HG03196 (cell line): ENCODE results near the gene TXK.

Source experiments
- ATAC-seq: cut with Tn5 transposase; IDR thresholded peaks from one replicate; pipeline ENCODE4 v1.9.1; 2021; ENCODE audit not compliant: unreplicated experiment

The TXK gene

DNA sequence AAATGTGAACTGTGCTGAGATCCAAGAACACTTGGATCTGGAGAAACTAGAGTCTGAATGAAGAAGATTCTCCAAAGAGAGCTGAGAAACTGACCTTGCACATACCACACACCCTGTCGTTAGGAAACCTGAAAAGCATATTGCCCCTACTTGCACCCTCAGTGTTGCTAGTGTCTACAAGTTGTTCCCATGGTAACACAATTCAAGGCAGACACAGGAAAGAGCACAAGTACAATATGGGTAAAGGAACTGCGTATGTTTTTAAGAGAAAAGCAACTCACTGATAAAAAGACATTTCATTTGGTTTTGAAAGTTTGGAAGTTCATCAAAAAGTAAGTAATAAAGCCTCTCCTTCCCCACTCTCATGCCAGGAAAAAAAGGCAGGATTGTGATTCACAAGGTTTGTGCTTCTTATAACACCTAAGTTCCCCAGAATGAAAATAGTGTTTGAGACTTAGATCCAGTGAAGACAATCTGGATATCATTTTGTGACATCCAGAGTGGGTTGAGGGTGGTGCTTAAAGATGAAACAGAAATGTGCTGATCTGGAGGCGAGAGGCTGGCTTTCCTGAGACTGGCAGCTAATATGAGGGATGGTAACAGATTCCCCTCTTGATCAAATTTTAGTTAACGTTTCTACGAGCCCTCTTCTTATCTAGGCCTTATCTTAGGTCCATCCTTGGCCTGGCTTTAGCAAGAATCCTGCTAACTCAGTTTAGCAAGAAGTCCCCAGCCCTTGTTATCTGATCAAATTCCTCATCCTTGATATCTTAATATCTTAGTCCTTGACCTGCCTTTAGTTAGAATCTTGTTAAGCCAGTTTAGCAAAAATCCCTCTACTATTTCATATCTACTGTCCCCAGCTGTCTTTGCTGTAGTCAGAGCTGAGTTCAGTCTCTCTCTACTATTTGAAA is 75.2 kb downstream of the TXK start:
- ATAC-seq, result no peak

DNA sequence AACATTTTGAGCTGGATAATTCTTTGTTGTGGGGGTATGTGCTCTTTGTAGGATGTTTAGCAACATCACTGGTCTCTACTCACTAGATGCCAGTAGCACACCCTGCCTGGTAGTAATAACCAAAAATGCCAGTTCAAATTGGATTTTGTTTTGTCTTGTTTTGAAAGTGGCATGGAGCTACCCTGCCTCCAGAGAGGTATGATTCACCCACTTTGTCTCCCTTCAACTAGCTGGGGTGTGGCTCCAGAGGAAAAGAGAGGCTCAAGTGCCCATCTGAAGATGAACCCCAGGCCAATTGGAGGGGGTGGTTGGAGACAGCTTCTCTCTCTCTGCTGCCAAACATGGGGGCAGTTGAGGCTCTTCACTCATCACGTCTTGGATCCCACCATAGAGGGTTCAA is 83.0 kb downstream of the TXK start:
- ATAC-seq, result no peak

DNA sequence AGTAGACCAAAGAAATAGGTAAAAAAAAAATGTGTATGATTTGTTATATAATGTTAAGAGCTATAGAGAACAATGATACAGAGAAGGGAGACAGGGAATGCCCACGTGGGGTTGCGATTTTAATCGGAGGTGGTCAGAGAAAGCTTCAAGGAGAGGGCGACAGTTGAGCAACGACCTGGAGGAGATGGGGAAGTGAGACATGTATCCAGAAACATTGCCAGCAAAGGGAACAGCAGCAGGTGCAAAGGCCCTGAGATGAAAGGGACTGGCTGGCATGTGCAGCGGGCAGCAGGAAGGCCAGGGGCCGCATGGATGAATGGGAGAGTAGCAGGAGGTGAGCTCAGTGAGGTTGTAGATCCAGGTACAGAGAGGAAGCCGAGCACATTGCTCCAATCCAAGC is 84.6 kb downstream of the TXK start:
- ATAC-seq, result no peak

DNA sequence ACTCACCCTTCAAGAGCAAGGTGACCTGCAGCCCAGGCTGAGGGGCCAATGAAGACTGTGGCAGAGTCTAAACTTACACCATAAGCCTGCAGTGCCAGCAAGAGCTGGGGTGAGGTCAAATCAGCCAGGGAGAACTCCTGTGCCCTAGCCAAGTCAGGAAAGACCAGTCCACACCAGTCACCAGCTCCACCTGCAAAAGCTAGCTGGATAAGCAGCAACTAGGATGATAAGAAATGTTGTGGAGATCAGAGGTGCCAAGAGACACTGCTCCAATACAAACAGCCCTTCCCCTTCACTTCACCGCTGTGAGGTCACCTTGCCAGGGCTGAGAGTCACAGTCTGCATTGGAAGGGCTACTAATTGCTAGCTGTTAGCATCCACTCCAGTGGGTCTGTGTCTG is 86.2 kb downstream of the TXK start:
- ATAC-seq, result no peak

DNA sequence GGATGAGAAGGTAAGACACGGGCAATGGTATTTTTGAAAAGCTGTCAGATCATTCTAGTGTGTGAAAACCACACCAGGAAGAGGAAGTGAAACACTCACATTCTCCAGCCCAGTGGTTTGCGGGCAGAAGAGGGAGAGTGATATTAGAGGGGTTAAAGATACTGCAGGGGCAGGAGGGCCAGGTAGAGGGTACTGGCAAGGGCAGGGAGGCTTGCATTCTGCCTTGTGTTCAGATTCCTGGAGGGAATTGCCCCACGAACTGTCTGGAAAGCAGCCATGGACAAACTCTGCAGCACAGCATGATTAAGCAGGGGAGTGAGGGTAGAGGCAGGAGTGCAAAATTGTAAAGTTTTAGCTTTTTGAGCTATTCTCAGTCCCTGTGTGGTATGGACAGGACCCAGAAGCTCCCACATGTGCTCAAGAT is 86.6 kb downstream of the TXK start:
- ATAC-seq, result peak; percentile 99

DNA sequence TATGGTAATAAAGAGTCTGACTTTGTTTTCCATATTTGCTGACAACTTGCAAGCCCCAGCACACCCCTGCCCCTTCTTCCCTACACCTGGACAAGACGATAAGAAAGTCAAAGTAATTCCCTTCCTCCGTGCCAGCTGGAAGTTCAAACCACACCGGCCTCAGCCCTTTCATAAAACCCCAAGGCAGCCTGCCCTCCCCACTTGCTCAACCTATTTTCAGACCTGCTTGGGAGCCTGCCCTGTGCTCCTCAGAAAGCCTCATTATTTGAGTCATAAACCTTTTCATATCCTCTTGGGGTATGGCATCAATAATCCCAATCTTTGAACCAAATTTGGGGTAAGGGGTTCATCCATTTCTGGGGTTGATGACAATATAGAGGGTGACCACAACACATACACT is 88.0 kb downstream of the TXK start:
- ATAC-seq, result no peak

DNA sequence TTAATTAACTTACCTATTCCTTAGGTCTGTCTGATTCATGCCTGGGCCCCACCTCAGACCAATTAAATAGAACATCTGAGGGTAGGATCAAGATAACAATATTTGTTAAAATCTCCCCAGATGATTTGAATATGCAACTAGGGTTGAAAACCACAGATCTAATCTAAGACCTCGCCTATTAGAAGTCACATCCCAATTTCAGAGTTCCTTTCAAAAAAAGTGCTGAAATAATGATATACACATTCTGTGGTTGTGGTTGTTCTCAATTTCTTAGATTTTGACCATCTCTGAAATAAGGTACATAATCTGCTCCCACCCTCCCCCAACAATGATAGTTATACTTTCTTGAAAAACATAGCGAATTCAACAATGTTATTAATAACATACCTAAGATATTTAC is 89.8 kb downstream of the TXK start:
- no peak for ATAC-seq

DNA sequence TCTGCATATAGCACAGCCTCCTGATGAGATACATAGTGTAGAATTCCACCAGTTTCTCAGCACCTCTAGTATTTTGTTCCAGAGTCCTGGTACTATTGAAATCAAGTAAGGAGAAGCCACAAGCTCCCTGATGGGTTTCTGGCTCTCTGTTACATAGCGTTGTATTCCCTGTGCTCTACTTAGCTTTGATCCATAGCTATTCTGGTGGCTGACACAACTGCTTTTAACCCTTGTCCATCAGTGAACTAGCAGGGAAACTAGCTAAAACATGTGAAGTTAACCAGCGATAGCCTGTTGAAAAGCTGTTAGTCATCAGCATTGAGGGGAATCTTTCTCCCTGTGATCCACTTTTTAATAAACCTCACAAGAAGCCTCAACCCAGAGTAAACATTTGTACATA is 90.5 kb downstream of the TXK start:
- ATAC-seq, result no peak

DNA sequence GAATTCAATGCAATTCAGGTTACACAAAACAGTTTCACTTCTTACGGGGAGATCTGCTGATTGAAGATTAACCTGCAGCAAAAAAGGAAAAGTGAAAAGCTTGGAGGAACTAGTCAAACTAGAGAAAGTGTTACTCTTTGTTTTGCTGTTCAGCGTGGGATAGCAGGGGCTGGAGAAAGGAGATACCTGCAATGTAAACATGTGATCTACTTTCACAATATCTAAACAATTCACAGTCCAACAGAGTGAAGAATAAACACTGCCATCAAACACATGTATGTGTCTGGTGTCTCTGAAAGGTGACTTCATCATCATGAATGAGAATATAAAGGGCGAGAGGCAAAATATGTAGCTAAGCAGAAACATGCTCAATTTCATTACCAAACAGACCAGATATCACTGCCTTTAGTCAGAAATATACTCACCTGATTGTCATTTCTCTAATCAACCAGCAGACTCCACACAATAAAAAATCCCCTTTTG is 91.0 kb downstream of the TXK start:
- ATAC-seq, result no peak

DNA sequence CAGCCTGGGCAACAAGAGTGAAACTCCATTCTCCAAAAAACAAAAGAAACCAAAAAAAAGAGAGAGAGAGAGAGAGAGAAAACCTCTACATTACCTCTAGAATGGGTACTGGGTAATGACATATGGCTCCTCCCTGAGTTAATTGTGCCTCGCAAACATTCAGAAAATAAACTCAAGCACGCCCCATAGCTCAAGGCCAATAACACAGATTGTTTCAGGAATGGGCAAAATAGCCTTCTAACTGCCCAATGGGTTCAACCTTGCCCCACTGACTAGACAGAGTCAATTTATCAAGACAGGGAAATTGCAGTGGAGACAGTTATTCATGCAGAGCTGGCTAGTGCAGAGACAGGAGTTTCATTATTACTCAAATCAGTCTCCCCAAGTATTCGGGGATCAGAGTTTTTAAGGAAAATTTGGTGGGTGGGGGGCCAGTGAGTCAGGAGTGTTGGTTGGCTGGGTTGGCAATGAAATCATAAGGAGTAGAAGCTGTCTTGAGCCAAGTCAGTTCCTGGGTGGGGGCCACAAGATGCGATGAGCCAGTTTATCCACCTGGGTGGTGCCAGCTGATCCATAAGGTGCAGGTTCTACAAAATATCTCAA is 92.4 kb downstream of the TXK start:
- ATAC-seq, result no peak

DNA sequence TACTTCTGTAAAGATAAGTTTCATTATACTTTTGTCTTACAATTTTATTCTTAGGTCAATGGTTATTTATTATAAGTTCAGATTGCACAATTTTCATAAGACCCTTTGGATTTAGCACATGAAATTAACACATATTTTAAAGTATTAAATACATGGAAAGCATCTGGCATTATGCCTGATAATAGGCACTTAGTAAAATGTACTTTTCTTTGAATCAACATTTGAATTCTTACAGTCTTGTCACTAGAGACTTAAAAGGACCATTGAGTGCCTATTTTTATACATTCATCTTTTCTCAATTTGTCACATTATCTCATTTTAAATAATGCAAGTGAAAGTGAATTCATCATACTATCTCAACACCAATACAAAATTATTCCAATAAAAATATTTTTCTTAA is 94.5 kb downstream of the TXK start:
- no peak for ATAC-seq

DNA sequence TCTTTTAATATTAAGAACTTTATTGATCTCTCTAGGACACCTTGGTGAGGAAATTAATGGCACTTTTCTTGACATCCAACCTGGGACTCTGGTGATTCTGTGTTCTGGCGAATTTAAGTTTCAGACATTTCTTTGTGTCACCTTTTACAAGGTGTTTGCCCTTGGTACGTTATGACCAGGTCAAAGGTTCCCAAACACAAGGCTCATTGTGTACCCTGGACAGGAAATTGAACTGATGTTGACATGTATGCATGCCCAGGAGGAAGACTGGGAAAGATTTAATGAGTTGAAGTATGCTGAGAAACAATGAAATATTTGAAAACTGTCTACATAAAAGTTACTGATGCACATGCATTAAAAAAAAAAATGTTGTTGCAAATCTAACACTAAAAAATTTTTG is 95.4 kb downstream of the TXK start:
- ATAC-seq, result no peak

DNA sequence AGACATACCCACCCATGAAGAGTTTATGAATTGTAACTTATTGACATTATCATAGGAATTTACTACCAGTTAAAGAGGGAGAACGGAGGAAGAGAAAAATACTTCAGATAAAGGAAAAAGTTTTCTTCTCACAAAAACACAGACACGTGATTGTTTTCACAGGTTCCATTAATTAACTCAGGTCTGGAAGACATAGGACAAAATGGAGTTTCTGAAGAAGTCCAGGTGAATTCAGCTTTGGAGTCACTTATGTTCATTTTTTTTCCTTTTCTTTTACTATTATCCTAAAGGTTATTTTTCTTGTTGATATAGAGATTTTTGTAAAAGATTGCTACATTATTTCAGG is 97.0 kb downstream of the TXK start:
- no peak for ATAC-seq

DNA sequence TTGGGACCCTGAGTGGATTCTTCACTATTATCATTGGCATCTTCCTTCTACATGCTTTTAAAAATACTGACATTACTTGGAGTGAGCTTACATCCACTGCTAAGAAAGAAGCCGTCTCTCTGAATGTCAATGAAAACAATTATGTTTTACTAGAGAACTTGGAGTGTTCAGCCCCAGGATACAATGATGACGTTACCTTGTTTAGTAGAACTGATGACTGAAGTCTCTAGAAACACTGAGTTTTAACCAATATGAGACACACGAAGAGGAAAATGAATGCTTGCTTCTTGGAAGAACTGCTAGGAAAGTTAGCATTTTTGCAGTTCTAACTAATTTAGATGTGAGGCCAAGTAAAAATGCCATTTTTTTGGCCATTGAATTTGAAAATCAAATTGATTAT is 98.1 kb downstream of the TXK start:
- ATAC-seq, result no peak

DNA sequence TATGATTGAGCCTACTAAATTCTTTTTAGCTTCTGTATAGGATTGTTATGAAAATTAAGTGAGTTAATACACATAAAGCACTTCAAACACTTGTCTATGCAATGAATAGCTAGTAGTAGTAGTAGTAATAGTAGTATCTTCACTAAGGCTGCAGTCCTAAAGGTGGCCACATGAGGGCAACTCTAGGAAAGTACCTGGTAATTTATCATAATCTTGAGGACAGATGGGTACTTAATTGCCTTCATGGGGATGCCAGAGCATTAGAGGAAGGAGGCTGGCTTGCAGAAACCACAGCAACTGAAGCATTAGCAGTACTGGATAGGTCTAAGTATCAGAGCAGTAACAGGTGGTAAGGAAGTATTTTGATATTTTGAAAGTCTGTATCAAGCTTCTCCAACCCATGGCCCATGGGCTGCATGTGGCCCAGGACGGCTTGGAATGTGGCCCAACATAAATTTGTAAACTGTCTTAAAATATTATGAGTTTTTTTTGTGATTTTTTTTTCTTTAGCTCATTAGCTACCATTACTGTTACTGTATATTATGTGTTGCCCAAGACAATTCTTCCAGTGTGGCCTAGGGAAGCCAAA is 100.1 kb downstream of the TXK start:
- no peak for ATAC-seq

DNA sequence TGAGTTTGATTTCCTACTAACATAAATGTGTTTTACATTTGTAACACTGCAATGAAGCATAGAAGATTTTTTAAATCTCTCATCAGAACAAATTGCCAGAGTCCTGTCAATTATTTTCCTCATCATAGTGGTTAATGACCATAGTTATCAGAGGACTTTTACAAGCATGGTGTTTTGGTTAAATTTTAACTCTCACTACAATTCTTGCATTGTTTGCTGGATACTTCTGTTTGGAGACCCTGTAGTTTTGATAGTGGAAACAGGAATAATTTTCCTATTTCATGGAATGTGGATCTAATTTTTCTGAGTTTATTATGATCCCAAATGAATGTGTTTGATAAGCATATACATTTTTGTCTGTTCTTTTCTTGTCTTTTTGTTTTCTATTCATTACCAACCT is 100.6 kb downstream of the TXK start:
- no peak for ATAC-seq

DNA sequence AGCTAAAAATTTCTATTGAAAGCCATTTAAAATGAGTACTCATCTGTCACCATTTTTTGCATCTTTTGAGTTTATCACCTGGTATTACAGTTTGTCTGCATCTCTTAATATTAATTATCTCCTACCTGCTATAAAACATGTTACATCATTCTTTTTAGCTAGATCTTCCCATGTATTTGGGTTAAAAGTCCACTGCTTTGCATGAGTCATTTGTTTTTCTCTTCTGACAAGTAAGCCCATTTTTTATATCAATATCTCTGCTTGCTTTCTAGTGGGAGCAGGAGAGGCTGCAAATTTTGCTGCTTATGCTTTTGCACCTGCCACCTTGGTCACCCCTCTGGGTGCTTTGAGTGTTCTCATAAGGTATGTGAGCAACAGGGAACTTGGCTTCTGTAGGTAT is 101.3 kb downstream of the TXK start:
- no peak for ATAC-seq

DNA sequence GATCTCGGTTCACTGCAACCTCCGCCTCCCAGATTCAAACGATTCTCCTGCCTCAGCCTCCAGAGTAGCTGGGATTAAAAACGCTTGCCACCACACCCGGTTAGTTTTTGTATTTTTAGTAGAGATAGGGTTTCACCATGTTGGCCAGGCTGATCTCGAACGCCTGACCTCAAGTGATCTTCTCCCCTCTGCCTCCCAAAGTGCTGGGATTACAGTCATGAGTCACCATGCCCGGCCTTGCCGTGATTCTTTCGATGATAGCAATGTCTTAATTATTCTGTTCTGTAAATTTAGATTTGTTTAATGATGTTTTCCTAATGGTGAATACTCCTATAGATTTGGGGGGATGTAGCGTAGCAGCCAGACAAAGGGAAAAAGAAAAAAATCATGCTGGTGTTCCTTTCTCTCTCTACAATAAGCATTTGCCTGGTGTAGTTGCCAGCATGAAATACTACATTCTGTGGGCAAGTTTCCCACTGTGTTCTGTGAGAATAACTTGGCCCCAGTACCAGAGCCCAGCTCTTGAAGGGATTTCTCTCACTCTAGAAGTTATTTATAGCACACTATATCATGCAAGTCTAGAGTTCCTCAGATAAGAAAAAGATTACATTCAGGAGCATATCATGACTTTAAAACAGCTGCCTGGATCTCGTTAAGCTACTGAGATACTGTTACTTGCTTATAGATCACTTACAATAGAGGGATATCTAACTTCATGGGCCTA is 102.1 kb downstream of the TXK start:
- no peak for ATAC-seq

DNA sequence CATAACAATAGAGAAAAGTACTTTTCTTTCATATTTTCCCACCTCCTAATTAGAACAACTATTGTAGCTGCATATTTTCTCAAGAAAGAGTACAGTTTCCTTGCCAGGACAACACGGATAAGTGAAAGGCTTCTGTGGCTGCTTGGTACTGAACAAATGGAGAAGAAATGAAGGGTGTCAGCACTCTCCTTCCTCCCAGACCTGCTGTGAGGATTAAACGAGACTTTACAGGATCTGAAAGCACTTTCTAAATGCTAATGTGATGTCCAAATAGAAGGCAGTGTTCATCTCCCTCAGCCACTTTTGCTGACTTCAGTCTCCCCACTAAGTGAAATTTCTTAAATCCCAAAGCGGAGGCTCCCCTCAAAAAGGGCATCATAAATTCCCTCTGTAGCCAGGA is 103.6 kb downstream of the TXK start:
- no peak for ATAC-seq

DNA sequence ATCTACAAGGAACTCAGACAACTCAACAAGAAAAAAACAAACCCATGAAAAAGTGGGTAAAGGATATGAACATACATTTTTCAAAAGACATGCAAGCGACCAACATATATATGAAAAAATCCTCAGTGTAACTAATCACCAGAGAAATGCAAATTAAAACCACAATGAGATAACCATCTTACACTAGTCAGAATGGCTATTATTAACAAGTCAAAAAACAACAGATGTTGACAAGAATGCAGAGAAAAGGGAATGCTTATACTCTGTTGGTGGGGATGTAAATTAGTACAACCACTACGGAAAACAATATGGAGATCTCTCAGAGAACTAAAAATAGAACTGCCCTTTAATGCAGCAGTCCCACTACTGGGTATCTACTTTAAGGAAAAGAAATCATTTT is 105.4 kb downstream of the TXK start:
- ATAC-seq, result no peak

DNA sequence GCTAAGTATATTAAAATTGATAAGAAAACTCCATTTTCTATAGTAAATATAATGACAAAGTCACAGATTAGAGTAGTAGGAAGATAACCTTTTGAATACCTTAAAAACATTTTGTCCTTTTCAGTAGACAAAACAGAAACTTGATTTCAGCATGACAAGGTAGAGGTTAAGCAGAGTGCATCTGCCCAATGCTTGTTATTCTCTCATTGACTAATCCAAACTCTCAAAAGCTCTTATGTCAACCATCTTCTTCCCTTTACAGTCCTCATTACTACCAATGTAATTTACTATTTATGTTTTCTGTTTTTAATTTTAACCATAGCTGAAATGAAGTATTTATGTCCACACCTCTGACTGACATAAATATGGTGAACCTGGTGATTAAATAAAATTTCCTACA is 106.4 kb downstream of the TXK start:
- no peak for ATAC-seq

DNA sequence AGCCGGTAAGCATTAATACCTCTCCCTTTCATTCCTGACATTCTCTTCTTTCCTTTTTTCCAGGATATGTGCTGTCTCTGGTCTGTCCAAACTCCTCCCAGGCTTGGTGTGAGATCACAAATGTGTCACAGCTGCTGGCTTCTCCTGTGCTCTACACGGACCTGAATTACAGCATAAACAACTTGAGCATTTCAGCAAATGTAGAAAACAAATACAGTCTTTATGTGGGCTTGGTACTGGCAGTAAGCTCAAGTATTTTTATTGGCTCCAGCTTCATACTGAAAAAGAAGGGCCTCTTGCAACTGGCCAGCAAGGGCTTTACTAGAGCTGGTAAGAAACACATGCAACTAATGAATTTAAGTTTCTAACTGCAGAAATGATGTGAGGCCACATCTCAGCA is 109.0 kb downstream of the TXK start:
- ATAC-seq, result no peak
